ENCODE results near the gene DOCK1. TPM values are rescaled to one million over a fixed set of nuclear protein-coding genes. Genes with fewer than 3 reads are reported as not detected.

The DOCK1 gene
- total RNA-seq, 1 donor from 2014 or later: 57.8 TPM

DNA sequence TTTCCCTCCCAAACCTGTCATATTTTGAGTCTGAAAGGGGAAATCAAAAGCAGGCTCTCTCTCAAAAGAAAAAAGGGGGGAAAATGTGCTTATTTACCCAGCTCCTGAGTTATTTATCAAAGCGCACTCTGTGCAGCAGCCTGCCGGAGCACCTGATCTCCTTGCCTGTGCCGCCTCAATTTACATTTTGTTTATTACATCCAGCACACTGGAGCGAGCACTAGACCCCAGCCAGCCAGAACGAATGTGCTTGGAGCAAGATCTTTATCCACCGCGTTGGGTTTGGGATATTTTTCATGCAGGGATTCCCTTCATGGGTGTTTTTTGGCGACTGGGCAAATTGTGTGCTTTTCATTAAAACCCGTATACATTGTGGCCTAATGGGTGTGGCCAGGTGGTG, 453.1 kb downstream of the DOCK1 start:
- no peak overlapping the region for H3K4me3 Mint-ChIP-seq (ENCODE audit: unreplicated experiment)
- peaks cover 4% of the 10 kb centered on the region for H3K4me1 Mint-ChIP-seq (ENCODE audit: low read depth)
- H3K27me3 Mint-ChIP-seq (ENCODE audit: low read depth): no peaks in the 10 kb centered on the region
- no peak for DNase-seq (ENCODE audit: low spot score)
- no peak overlapping the region for H3K27ac Mint-ChIP-seq (ENCODE audit: unreplicated experiment)
- H3K36me3 Mint-ChIP-seq (ENCODE audit: low read depth): peaks cover 12% of the 10 kb centered on the region
- TF ChIP-seq, protein P1, sequence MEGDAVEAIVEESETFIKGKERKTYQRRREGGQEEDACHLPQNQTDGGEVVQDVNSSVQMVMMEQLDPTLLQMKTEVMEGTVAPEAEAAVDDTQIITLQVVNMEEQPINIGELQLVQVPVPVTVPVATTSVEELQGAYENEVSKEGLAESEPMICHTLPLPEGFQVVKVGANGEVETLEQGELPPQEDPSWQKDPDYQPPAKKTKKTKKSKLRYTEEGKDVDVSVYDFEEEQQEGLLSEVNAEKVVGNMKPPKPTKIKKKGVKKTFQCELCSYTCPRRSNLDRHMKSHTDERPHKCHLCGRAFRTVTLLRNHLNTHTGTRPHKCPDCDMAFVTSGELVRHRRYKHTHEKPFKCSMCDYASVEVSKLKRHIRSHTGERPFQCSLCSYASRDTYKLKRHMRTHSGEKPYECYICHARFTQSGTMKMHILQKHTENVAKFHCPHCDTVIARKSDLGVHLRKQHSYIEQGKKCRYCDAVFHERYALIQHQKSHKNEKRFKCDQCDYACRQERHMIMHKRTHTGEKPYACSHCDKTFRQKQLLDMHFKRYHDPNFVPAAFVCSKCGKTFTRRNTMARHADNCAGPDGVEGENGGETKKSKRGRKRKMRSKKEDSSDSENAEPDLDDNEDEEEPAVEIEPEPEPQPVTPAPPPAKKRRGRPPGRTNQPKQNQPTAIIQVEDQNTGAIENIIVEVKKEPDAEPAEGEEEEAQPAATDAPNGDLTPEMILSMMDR (IDR thresholded peaks at IDR 0.05): no peak
- H3K9me3 Mint-ChIP-seq (ENCODE audit: low read depth): no peaks in the 10 kb centered on the region

DNA sequence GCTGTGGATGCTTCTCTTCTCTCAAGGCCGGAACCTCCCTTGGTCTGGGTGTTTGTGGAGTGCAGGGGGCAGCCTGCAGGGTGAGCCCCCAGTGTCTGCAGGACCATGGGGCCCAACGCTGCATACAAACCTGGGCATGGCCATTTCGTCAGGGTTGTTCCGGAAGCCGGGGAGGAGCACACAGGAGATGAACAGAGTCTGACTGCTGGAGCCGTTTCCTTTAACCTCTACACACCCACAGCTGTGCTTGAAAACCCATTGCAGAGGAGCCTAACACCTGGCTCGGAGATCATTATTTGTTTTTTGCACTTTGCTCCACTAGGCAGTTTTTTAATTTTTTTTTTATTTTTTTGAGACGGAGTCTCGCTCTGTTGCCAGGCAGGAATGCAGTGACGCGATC, 458.8 kb downstream of the DOCK1 start:
- H3K9me3 Mint-ChIP-seq (ENCODE audit: low read depth): no peaks in the 10 kb centered on the region
- H3K27ac Mint-ChIP-seq (ENCODE audit: unreplicated experiment): no peak overlapping the region
- no peaks in the 10 kb centered on the region for H3K27me3 Mint-ChIP-seq (ENCODE audit: low read depth)
- H3K4me3 Mint-ChIP-seq (ENCODE audit: unreplicated experiment): no peak overlapping the region
- DNase-seq (ENCODE audit: low spot score): no peak
- TF ChIP-seq, protein P1 (IDR thresholded peaks at IDR 0.05): no peak
- no peaks in the 10 kb centered on the region for H3K4me1 Mint-ChIP-seq (ENCODE audit: low read depth)
- H3K36me3 Mint-ChIP-seq (ENCODE audit: low read depth): peaks cover 10% of the 10 kb centered on the region

DNA sequence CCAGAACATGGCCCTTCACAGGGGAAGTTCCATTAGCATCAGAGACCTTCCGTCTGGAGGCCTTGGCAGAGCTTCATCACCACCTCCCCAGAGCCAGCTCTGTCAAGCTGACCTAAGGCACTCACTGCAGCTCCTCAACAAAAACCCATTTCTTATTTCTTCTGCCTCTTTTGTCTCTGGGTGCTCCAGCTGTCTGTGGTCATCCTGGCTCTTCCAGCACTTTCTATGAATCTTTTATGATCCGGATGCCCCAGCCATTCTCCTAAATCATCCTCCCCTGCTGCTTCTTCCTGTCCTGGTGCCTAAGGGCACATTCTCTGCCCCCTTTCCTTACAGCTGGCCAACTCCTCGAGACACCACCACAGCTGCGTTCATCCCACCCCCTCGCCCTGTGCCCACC, 462.9 kb downstream of the DOCK1 start:
- H3K4me3 Mint-ChIP-seq (ENCODE audit: unreplicated experiment): no peak overlapping the region
- no peak for DNase-seq (ENCODE audit: low spot score)
- no peaks in the 10 kb centered on the region for H3K9me3 Mint-ChIP-seq (ENCODE audit: low read depth)
- H3K4me1 Mint-ChIP-seq (ENCODE audit: low read depth): no peaks in the 10 kb centered on the region
- H3K27me3 Mint-ChIP-seq (ENCODE audit: low read depth): no peaks in the 10 kb centered on the region
- TF ChIP-seq, protein P1 (IDR thresholded peaks at IDR 0.05): no peak
- no peak overlapping the region for H3K27ac Mint-ChIP-seq (ENCODE audit: unreplicated experiment)
- H3K36me3 Mint-ChIP-seq (ENCODE audit: low read depth): peaks cover 6% of the 10 kb centered on the region

DNA sequence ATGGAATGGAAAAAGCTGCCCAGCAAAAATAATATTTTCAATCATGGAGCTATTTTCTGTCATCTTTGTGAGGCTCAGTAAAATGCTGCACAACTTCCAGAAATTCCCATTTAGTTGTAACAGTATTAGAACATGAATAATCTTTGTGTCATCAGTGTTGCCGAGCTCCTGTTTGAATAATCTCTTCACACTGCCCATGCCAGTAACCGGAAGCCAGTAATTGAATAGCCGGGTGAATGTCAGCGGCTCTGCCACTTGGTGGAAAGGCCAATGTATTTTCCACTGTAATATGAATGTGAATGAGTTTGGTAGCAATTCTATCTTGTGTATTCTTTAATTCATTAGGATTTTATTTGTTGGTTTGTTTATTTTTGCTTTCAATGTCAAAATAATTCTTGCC, 463.7 kb downstream of the DOCK1 start:
- Mint-ChIP-seq H3K9me3 (ENCODE audit: low read depth) (no peaks in the 10 kb centered on the region), H3K4me1 (ENCODE audit: low read depth) (no peaks in the 10 kb centered on the region), H3K27me3 (ENCODE audit: low read depth) (no peaks in the 10 kb centered on the region), H3K4me3 (ENCODE audit: unreplicated experiment) (no peak overlapping the region), H3K27ac (ENCODE audit: unreplicated experiment) (no peak overlapping the region), H3K36me3 (ENCODE audit: low read depth) (peaks cover 8% of the 10 kb centered on the region)
- TF ChIP-seq, protein P1 (IDR thresholded peaks at IDR 0.05): no peak
- no peak for DNase-seq (ENCODE audit: low spot score)

DNA sequence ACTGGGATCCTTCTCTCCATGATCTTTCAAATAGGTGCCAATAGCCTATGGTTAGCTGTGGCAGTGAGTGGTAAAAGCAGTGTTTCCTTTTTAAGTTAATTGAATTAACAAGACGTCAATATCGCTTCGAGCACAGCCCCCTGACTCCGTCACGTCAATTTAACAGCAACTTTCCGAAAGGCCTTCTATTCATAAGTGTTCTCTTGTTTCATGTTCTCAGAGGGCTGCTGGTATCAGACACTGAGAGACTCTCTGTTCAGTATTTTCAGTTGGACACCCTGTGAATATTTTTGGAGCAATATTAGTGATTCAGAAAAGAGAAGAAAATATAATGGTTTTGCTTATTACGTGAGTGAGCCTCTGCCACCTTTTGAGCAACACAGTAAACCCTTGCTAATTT, 465.4 kb downstream of the DOCK1 start:
- H3K27me3 Mint-ChIP-seq (ENCODE audit: low read depth): no peaks in the 10 kb centered on the region
- H3K4me1 Mint-ChIP-seq (ENCODE audit: low read depth): no peaks in the 10 kb centered on the region
- TF ChIP-seq, protein P1 (IDR thresholded peaks at IDR 0.05): no peak
- H3K4me3 Mint-ChIP-seq (ENCODE audit: unreplicated experiment): no peak overlapping the region
- H3K9me3 Mint-ChIP-seq (ENCODE audit: low read depth): no peaks in the 10 kb centered on the region
- H3K36me3 Mint-ChIP-seq (ENCODE audit: low read depth): peaks cover 19% of the 10 kb centered on the region
- no peak for DNase-seq (ENCODE audit: low spot score)
- no peak overlapping the region for H3K27ac Mint-ChIP-seq (ENCODE audit: unreplicated experiment)
